IMR-90 (cell line): ENCODE results near the gene NFIA. TPM values are rescaled to one million over a fixed set of nuclear protein-coding genes. Genes with fewer than 3 reads are reported as not detected.

Source experiments
- ATAC-seq: fragments of 200-7000 bp; cut with Tn5 transposase; 2 replicates; pipeline ENCODE4 v1.9.1; 2020; ENCODE audit warnings: low read depth, mild to moderate bottlenecking, moderate library complexity
- BruUV-seq: library from RNA; stranded (reverse); fragments of 400-500 nt; replicated peaks from 2 replicates; lab custom pipeline; 2021; lab: Mats Ljungman, UMichigan
- CTCF ChIA-PET: fragments of 300-600 bp; formaldehyde crosslinking; extraction: SDS; loops from one replicate; lab custom pipeline; 2021; ENCODE audit warnings: antibody characterized with exemption; lab: Yijun Ruan, JAX
- POLR2A ChIA-PET: fragments of 300-600 bp; sonication (Branson Sonifier 250); formaldehyde crosslinking; loops from one replicate; lab custom pipeline; 2022; ENCODE audit warnings: antibody characterized with exemption; ENCODE audit not compliant: unreplicated experiment; lab: Charles Lee
- DNase-seq: peaks from one replicate; pipeline ENCODE4 v3.0.0; 2013
- H2AFZ ChIP-seq: replicated peaks from 2 replicates; pipeline ENCODE3; 2013; ENCODE audit warnings: low read length, mild to moderate bottlenecking; ENCODE audit not compliant: poor library complexity
- H2AK5ac ChIP-seq: 2 replicates; pipeline ENCODE4 v1.6.1; 2013; ENCODE audit warnings: low read depth, low read length, inconsistent platforms
- H2AK9ac ChIP-seq: replicated peaks from 2 replicates; pipeline ENCODE3; 2013; ENCODE audit warnings: mild to moderate bottlenecking, low read depth, low read length, moderate library complexity; ENCODE audit not compliant: poor library complexity
- H2BK120ac ChIP-seq: 2 replicates; pipeline ENCODE4 v1.6.1; 2013; ENCODE audit warnings: low read depth, low read length, inconsistent platforms
- H2BK15ac ChIP-seq: 3 replicates; pipeline ENCODE4 v1.6.1; 2013; ENCODE audit warnings: low read depth, low read length, inconsistent platforms
- H2BK20ac ChIP-seq: 2 replicates; pipeline ENCODE4 v1.6.1; 2013; ENCODE audit warnings: low read depth, mild to moderate bottlenecking, inconsistent platforms, low read length, moderate library complexity
- H2BK5ac ChIP-seq: 2 replicates; pipeline ENCODE4 v1.6.1; 2013; ENCODE audit warnings: mild to moderate bottlenecking, low read depth, low read length, inconsistent platforms; ENCODE audit not compliant: poor library complexity, severe bottlenecking
- H3K14ac ChIP-seq: replicated peaks from 2 replicates; pipeline ENCODE4 v1.6.1; 2013; ENCODE audit warnings: low read depth, low read length, inconsistent platforms
- H3K18ac ChIP-seq: 2 replicates; pipeline ENCODE4 v1.6.1; 2013; ENCODE audit warnings: low read depth, low read length, control low read depth
- H3K23ac ChIP-seq: 2 replicates; pipeline ENCODE4 v1.6.1; 2013; ENCODE audit warnings: low read depth, low read length, inconsistent platforms
- H3K27ac ChIP-seq: 2 replicates; pipeline ENCODE4 v1.5.1; 2013; ENCODE audit warnings: mild to moderate bottlenecking, control low read depth, low read length; ENCODE audit not compliant: insufficient read depth
- H3K27me3 ChIP-seq: 2 replicates; pipeline ENCODE4 v1.6.1; 2013; ENCODE audit warnings: low read length; ENCODE audit not compliant: control insufficient read depth, insufficient read depth
- H3K36me3 ChIP-seq: 2 replicates; pipeline ENCODE4 v1.6.1; 2013; ENCODE audit warnings: low read length, mixed read lengths; ENCODE audit not compliant: control insufficient read depth, insufficient read depth
- H3K4ac ChIP-seq: 2 replicates; pipeline ENCODE4 v1.6.1; 2013; ENCODE audit warnings: low read depth, low read length, inconsistent platforms
- H3K4me1 ChIP-seq: 2 replicates; pipeline ENCODE4 v1.6.1; 2013; ENCODE audit warnings: low read length, mixed read lengths; ENCODE audit not compliant: control insufficient read depth, insufficient read depth
- H3K4me2 ChIP-seq: 2 replicates; pipeline ENCODE4 v1.6.1; 2013; ENCODE audit warnings: low read depth, mild to moderate bottlenecking, control low read depth, low read length, moderate library complexity
- H3K4me3 ChIP-seq: 2 replicates; pipeline ENCODE4 v1.5.1; 2013; ENCODE audit warnings: low read depth, mild to moderate bottlenecking, control low read depth, low read length, moderate library complexity; ENCODE audit not compliant: insufficient read depth
- H3K56ac ChIP-seq: 2 replicates; pipeline ENCODE4 v1.6.1; 2013; ENCODE audit warnings: low read length, inconsistent platforms; ENCODE audit not compliant: insufficient read depth; ENCODE audit errors: extremely low read depth
- H3K79me1 ChIP-seq, 2 experiments: 2 replicates each; pipeline ENCODE4 v1.6.1; 2013; ENCODE audit warnings: low read length in 2 of 2, inconsistent platforms in 1 of 2, low read depth in 1 of 2
- H3K9ac ChIP-seq: 2 replicates; pipeline ENCODE4 v1.6.1; 2013; ENCODE audit warnings: low read depth, low read length, control low read depth
- H3K9me1 ChIP-seq: 2 replicates; pipeline ENCODE4 v1.6.1; 2013; ENCODE audit warnings: low read length, inconsistent platforms; ENCODE audit not compliant: insufficient read depth
- H3K9me3 ChIP-seq: 2 replicates; pipeline ENCODE4 v1.6.1; 2013; ENCODE audit warnings: low read length; ENCODE audit not compliant: control insufficient read depth, insufficient read depth
- H4K20me1 ChIP-seq: 2 replicates; pipeline ENCODE4 v1.6.1; 2013; ENCODE audit warnings: low read length, inconsistent platforms; ENCODE audit not compliant: insufficient read depth
- H4K5ac ChIP-seq: 2 replicates; pipeline ENCODE4 v1.6.1; 2013; ENCODE audit warnings: mild to moderate bottlenecking, low read depth, low read length, control low read depth
- H4K8ac ChIP-seq, 2 experiments: 2 replicates each; pipeline ENCODE4 v1.6.1; 2013; ENCODE audit warnings: low read depth in 2 of 2, low read length in 2 of 2, control low read depth in 1 of 2, inconsistent platforms in 1 of 2
- H4K91ac ChIP-seq: 2 replicates; pipeline ENCODE4 v1.6.1; 2013; ENCODE audit warnings: low read depth, low read length, inconsistent platforms; ENCODE audit not compliant: insufficient read depth
- CEBPB ChIP-seq: IDR thresholded peaks from 2 replicates; pipeline ENCODE4 v1.6.1; 2012; ENCODE audit warnings: low read depth, low read length, improper control_type of control experiment
- CHD1 ChIP-seq: IDR thresholded peaks from 2 replicates; pipeline ENCODE4 v1.6.1; 2012; ENCODE audit warnings: low read depth, low read length, improper control_type of control experiment
- FOS ChIP-seq: fragments of 150-350 bp; IDR thresholded peaks from 2 replicates; pipeline ENCODE4 v1.6.1; 2016; ENCODE audit warnings: low read depth, low read length
- NFE2L2 ChIP-seq: fragments of 150-350 bp; IDR thresholded peaks from 2 replicates; pipeline ENCODE4 v1.6.1; 2016; ENCODE audit warnings: low read depth, mild to moderate bottlenecking, low read length
- RAD21 ChIP-seq: IDR thresholded peaks from 2 replicates; pipeline ENCODE4 v1.6.1; 2012; ENCODE audit warnings: low read length, improper control_type of control experiment
- RCOR1 ChIP-seq: IDR thresholded peaks from 2 replicates; pipeline ENCODE4 v1.6.1; 2012; ENCODE audit warnings: mild to moderate bottlenecking, low read length, improper control_type of control experiment; ENCODE audit not compliant: insufficient replicate concordance
- WGBS, 2 experiments: methylation state at CpG; one replicate each; pipeline versions ENCODE4 v1.1.5 to v1.1.7; 2013; ENCODE audit warnings: missing lambda C conversion rate in 2 of 2; ENCODE audit not compliant: insufficient read length in 1 of 2; ENCODE audit errors: extremely low coverage in 2 of 2; 5-methylcytosine and 5-hydroxymethylcytosine counted together
- dilution Hi-C: fragments of 300-500 bp; cut with HindIII; formaldehyde crosslinking; loops from one replicate; pipeline ENCODE4 v1.14.3; 2018; ENCODE audit warnings: low sequenced_read_pairs; ENCODE audit not compliant: unreplicated experiment
- in situ Hi-C: fragments of 300-500 bp; cut with MboI; formaldehyde crosslinking; loops from 3 replicates; pipeline ENCODE4 v1.14.3; 2019; ENCODE audit warnings: low sequenced_read_pairs, inconsistent platforms, mixed read lengths
- intact Hi-C: fragments of 100-400 bp; cut with micrococcal nuclease; formaldehyde crosslinking; loops from 2 replicates; pipeline ENCODE4 v1.10.0; 2022
- polyA plus RNA-seq, 3 experiments: library from polyadenylated mRNA; depleted of rRNA; stranded (reverse); fragments of >200 nt; gene quantifications; 2 replicates each; pipeline ENCODE4 v1.2.3, GENCODE V29; 2012; ENCODE audit warnings: low replicate concordance in 1 of 3
- total RNA-seq: library from RNA; depleted of rRNA; stranded (reverse); fragments of >200 nt; gene quantifications from 2 replicates; pipeline ENCODE4 v1.2.3, GENCODE V29; 2012

NFIA gene
- total and polyA plus RNA-seq, 2 of the 4 experiments (the other 2 are of a cell fraction): 1.6 to 2.2 TPM

- peaks cover 5% of the 10 kb centered on the region for H3K27me3 ChIP-seq
- TF ChIP-seq RCOR1: no peak
- no peak for TF ChIP-seq FOS
- TF ChIP-seq CEBPB: no peak
- TF ChIP-seq CHD1: no peak
- TF ChIP-seq RAD21: no peak
- TF ChIP-seq NFE2L2: no peak
- H3K4me2 ChIP-seq: no peak overlapping the region
- no peak overlapping the region for H2BK5ac ChIP-seq
- intact Hi-C loops: loop anchor here (10.0 kb wide), 1 partner anchor 673 kb away; the partner anchor contains the start of gene PATJ
- H3K36me3 ChIP-seq: no peaks in the 10 kb centered on the region
- H4K5ac ChIP-seq: no peak overlapping the region
- no peaks in the 10 kb centered on the region for H3K4me1 ChIP-seq
- no peak overlapping the region for H2BK20ac ChIP-seq
- no peak overlapping the region for H3K9ac ChIP-seq
- no peaks in the 10 kb centered on the region for H3K9me3 ChIP-seq
- BruUV-seq: no TSS peak
- WGBS, 2 experiments: no CpG with 5 or more reads among the region's 6 CpGs
- H3K23ac ChIP-seq: no peak overlapping the region
- no peak overlapping the region for H2AFZ ChIP-seq
- DNase-seq: no peak
- dilution Hi-C loops: no loop called here
- CTCF ChIA-PET: interaction anchor here (0.9 kb wide), 1 partner anchor 22 kb away, joined by 3 read pairs; no protein-coding TSS in a partner anchor
- no peak overlapping the region for H3K4ac ChIP-seq
- H2AK5ac ChIP-seq: no peak overlapping the region
- no peak overlapping the region for H4K8ac ChIP-seq
- H3K18ac ChIP-seq: no peak overlapping the region
- ATAC-seq: no peak
- H3K9me1 ChIP-seq: no peaks in the 10 kb centered on the region
- in situ Hi-C loops: no loop called here
- no peak overlapping the region for H2AK9ac ChIP-seq
- H4K91ac ChIP-seq: no peak overlapping the region
- H2BK120ac ChIP-seq: no peak overlapping the region
- no peaks in the 10 kb centered on the region for H3K79me1 ChIP-seq
- H2BK15ac ChIP-seq: no peak overlapping the region
- no peak overlapping the region for H3K27ac ChIP-seq
- H3K56ac ChIP-seq: no peak overlapping the region
- H3K14ac ChIP-seq: no peak overlapping the region
- POLR2A ChIA-PET: no interaction called here
- H3K4me3 ChIP-seq: no peak overlapping the region
- no peaks in the 10 kb centered on the region for H4K20me1 ChIP-seq
Measured at GRCh38 chr1:61071205-61072130, 10.9 kb upstream of the NFIA start.
